ENCODE data around the gene ENTHD1. TPM values are rescaled to one million over a fixed set of nuclear protein-coding genes. Genes with fewer than 3 reads are reported as not detected.

The ENTHD1 gene
- total and polyA plus RNA-seq, 2 of the 4 experiments (the other 2 are of a cell fraction): not detected

DNA sequence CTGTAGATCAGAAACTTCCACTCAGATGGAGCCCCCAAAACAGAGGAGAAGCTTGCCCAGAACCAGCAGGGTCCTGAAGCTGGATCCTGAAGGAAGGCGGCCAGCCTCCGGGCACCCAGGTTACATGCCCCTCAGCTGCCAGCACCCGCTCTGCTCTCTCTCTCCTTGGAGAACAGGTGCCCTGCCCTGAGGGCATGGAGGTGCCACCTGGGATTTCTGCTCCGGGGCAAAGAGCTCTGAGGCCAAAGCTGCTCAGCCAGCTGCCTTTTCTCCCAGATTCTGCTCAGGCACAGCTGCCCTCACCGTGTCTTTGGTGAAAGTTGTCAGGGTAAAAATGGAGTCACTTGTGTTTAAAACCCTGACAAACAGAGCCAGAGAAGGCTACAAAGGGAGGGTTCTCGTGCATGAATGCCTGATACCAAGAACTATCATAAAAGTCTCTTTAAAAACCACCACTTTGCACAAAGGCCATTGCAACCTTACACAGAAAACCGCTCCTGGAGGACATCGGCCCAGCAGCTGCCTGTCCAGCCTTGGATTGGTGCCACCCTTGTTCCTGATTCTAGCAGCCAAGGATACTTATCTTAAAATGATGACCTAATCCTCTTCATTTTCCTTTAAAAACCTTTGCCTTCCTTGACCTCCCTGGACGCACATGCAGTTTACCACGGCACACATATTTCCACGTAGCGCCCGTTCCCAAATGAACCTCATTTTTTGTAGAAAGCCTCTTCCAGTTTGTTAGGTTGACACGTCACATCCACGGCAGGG is 183.0 kb downstream of the ENTHD1 start:
- H4K5ac ChIP-seq (ENCODE audit: low read depth, low read length): no peak overlapping the region
- no peaks in the 10 kb centered on the region for H3K79me1 ChIP-seq (ENCODE audit: low read depth in 1 of 2, low read length in 2 of 2)
- no peak overlapping the region for H3K4me3 ChIP-seq (ENCODE audit: insufficient read depth, low read depth, low read length)
- H4K91ac ChIP-seq (ENCODE audit: insufficient read depth, low read depth, low read length): no peak overlapping the region
- H2AK5ac ChIP-seq (ENCODE audit: low read depth, low read length): no peak overlapping the region
- no peak overlapping the region for H3K23ac ChIP-seq (ENCODE audit: low read depth, low read length)
- no peak overlapping the region for H2AFZ ChIP-seq (replicated peaks; ENCODE audit: low read length, poor library complexity)
- no peak overlapping the region for H3K18ac ChIP-seq (ENCODE audit: low read depth, low read length)
- no peak overlapping the region for H3K4me2 ChIP-seq (ENCODE audit: low read depth, low read length)
- WGBS, 2 experiments (ENCODE audit: extremely low coverage in 2 of 2, insufficient read length in 1 of 2): 47% methylated on average over 7 of the region's 15 CpGs; no CpG with 5 or more reads in 1 of the 2 experiments
- ChIA-PET POLR2A (ENCODE audit: unreplicated experiment) (no interaction called here), CTCF (interaction anchor here (1.0 kb wide), 1 partner anchor 11 kb away, joined by 3 read pairs; no protein-coding TSS in a partner anchor)
- no peaks in the 10 kb centered on the region for H3K9me1 ChIP-seq (ENCODE audit: insufficient read depth, low read length)
- H2BK15ac ChIP-seq (ENCODE audit: low read depth, low read length): no peak overlapping the region
- no peak for ATAC-seq (ENCODE audit: low read depth)
- H3K14ac ChIP-seq (replicated peaks; ENCODE audit: low read depth, low read length): no peak overlapping the region
- H2BK5ac ChIP-seq (ENCODE audit: low read depth, low read length, poor library complexity, severe bottlenecking): no peak overlapping the region
- dilution Hi-C loops (cut with HindIII; ENCODE audit: low sequenced_read_pairs, unreplicated experiment): no loop called here
- no TSS peak for BruUV-seq (replicated peaks)
- H3K4me1 ChIP-seq (ENCODE audit: control insufficient read depth, insufficient read depth, low read length): no peaks in the 10 kb centered on the region; the same call in 1 of the 2 replicates
- no peak overlapping the region for H2AK9ac ChIP-seq (replicated peaks; ENCODE audit: low read depth, low read length, poor library complexity)
- no peak overlapping the region for H2BK120ac ChIP-seq (ENCODE audit: low read depth, low read length)
- no peak overlapping the region for H2BK20ac ChIP-seq (ENCODE audit: low read depth, low read length)
- in situ Hi-C loops (cut with MboI; ENCODE audit: low sequenced_read_pairs): no loop called here
- no peak for DNase-seq
- H3K27ac ChIP-seq (ENCODE audit: insufficient read depth, low read length): no peak overlapping the region
- H3K4ac ChIP-seq (ENCODE audit: low read depth, low read length): no peak overlapping the region
- intact Hi-C loops (cut with micrococcal nuclease): no loop called here
- H3K9ac ChIP-seq (ENCODE audit: low read depth, low read length): no peak overlapping the region
- H3K9me3 ChIP-seq (ENCODE audit: control insufficient read depth, insufficient read depth, low read length): no peaks in the 10 kb centered on the region
- no peak overlapping the region for H3K56ac ChIP-seq (ENCODE audit: extremely low read depth, insufficient read depth, low read length)
- no peaks in the 10 kb centered on the region for H4K20me1 ChIP-seq (ENCODE audit: insufficient read depth, low read length)
- TF ChIP-seq NFE2L2 (IDR thresholded peaks at IDR 0.05; ENCODE audit: low read depth, low read length) (no peak), CEBPB (IDR thresholded peaks at IDR 0.05; ENCODE audit: low read depth, low read length) (no peak), ELK1 (IDR thresholded peaks at IDR 0.05; ENCODE audit: borderline replicate concordance, low read depth, low read length) (no peak), USF2 (IDR thresholded peaks at IDR 0.05; ENCODE audit: low read depth, low read length) (no peak), FOS (IDR thresholded peaks at IDR 0.05; ENCODE audit: low read depth, low read length) (no peak), SMC3 (IDR thresholded peaks at IDR 0.05; ENCODE audit: low read depth, low read length) (no peak), RAD21 (IDR thresholded peaks at IDR 0.05; ENCODE audit: low read length) (no peak), BHLHE40 (IDR thresholded peaks at IDR 0.05; ENCODE audit: low read depth, low read length) (no peak), MAFK (IDR thresholded peaks at IDR 0.05; ENCODE audit: low read depth, low read length) (no peak)
- TF ChIP-seq, protein P1, sequence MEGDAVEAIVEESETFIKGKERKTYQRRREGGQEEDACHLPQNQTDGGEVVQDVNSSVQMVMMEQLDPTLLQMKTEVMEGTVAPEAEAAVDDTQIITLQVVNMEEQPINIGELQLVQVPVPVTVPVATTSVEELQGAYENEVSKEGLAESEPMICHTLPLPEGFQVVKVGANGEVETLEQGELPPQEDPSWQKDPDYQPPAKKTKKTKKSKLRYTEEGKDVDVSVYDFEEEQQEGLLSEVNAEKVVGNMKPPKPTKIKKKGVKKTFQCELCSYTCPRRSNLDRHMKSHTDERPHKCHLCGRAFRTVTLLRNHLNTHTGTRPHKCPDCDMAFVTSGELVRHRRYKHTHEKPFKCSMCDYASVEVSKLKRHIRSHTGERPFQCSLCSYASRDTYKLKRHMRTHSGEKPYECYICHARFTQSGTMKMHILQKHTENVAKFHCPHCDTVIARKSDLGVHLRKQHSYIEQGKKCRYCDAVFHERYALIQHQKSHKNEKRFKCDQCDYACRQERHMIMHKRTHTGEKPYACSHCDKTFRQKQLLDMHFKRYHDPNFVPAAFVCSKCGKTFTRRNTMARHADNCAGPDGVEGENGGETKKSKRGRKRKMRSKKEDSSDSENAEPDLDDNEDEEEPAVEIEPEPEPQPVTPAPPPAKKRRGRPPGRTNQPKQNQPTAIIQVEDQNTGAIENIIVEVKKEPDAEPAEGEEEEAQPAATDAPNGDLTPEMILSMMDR (conservative IDR thresholded peaks at IDR 0.05; ENCODE audit: low read depth, low read length): no peak
- H3K27me3 ChIP-seq (ENCODE audit: control insufficient read depth, insufficient read depth, low read length): peaks cover 61% of the 10 kb centered on the region
- no peaks in the 10 kb centered on the region for H3K36me3 ChIP-seq (ENCODE audit: control insufficient read depth, insufficient read depth, low read length)
- H4K8ac ChIP-seq (ENCODE audit: low read depth in 2 of 2, low read length in 2 of 2): no peak overlapping the region
